B cell (primary cell): ENCODE measurements around the gene PPP2R5C. TPM values are rescaled to one million over a fixed set of nuclear protein-coding genes. Genes with fewer than 3 reads are reported as not detected.

Experiments
- ATAC-seq: fragments of 200-7000 bp; cut with Tn5 transposase; one replicate; pipeline ENCODE4 v1.10.0; 2021; ENCODE audit warnings: low read depth, mild to moderate bottlenecking, moderate number of reproducible peaks, moderate library complexity
- CTCF ChIA-PET: fragments of 350-600 bp; sonication (Branson Sonifier 250); formaldehyde crosslinking; loops from one replicate; lab custom pipeline; 2021; ENCODE audit warnings: antibody characterized with exemption, inconsistent platforms; lab: Charles Lee
- POLR2A ChIA-PET: fragments of 350-600 bp; sonication (Branson Sonifier 250); formaldehyde crosslinking; loops from one replicate; lab custom pipeline; 2021; ENCODE audit warnings: antibody characterized with exemption; lab: Charles Lee
- DNase-seq: peaks from one replicate; pipeline ENCODE4 v3.0.0; 2013
- H2AFZ ChIP-seq: 2 replicates; pipeline ENCODE4 v1.6.1; 2012; ENCODE audit warnings: mild to moderate bottlenecking, low read depth, low read length; ENCODE audit not compliant: insufficient read depth, poor library complexity, severe bottlenecking
- H3K27ac ChIP-seq, 2 donors: 1 replicate in 1 of 2; 2 replicates in 1 of 2; pipeline ENCODE4 v1.5.1; 2012 to 2013; ENCODE audit warnings: low read length in 2 of 2, mild to moderate bottlenecking in 2 of 2, moderate library complexity in 1 of 2
- H3K27me3 ChIP-seq, 4 experiments: fragments of 200-600 bp in 1 of 4; sonication (generic) in 1 of 4; replicated peaks in 1 of 4; 1 replicate in 2 of 4; 2 replicates in 2 of 4; pipeline versions ENCODE4 v1.6.1 to v1.7.0; 2013 to 2016; ENCODE audit warnings: low read length in 3 of 4, mild to moderate bottlenecking in 2 of 4, mixed read lengths in 1 of 4, moderate library complexity in 1 of 4; ENCODE audit not compliant: insufficient read depth in 4 of 4, control insufficient read depth in 3 of 4; ENCODE audit errors: control extremely low read depth in 1 of 4
- H3K36me3 ChIP-seq, 2 experiments: replicated peaks in 1 of 2; 1 replicate in 1 of 2; 2 replicates in 1 of 2; pipeline versions ENCODE4 v1.6.1 to v1.7.1; 2013; ENCODE audit warnings: low read length in 1 of 2; ENCODE audit not compliant: insufficient read depth in 2 of 2, control insufficient read depth in 1 of 2; ENCODE audit errors: control extremely low read depth in 1 of 2, extremely low read depth in 1 of 2
- H3K4me1 ChIP-seq, 2 donors: fragments of 200-600 bp in 1 of 2; sonication (generic) in 1 of 2; 1 replicate in 1 of 2; 2 replicates in 1 of 2; pipeline versions ENCODE4 v1.5.1 to v1.6.1; 2013 to 2017; ENCODE audit warnings: low read length in 2 of 2; ENCODE audit not compliant: control insufficient read depth in 2 of 2, insufficient read depth in 2 of 2
- H3K4me2 ChIP-seq: replicated peaks from 2 replicates; pipeline ENCODE3; 2012; ENCODE audit warnings: mild to moderate bottlenecking, low read depth, low read length; ENCODE audit not compliant: poor library complexity, severe bottlenecking
- H3K4me3 ChIP-seq, 5 experiments: fragments of 200-600 bp in 1 of 5; sonication (generic) in 1 of 5; 1 replicate in 3 of 5; 2 replicates in 2 of 5; pipeline versions ENCODE4 v1.5.1 to v1.7.0; 2011 to 2016; ENCODE audit warnings: low read length in 4 of 5, mild to moderate bottlenecking in 4 of 5, low read depth in 2 of 5, control low read depth in 1 of 5, moderate library complexity in 1 of 5; ENCODE audit not compliant: insufficient read depth in 1 of 5; ENCODE audit errors: control extremely low read depth in 1 of 5, extremely low read depth in 1 of 5
- H3K79me2 ChIP-seq: fragments of 200-600 bp; sonication (generic); one replicate; pipeline ENCODE4 v1.6.0; 2016; ENCODE audit warnings: low read length; ENCODE audit not compliant: control insufficient read depth, insufficient read depth
- H3K9ac ChIP-seq: fragments of 200-600 bp; sonication (generic); 2 replicates; pipeline ENCODE4 v1.6.1; 2017; ENCODE audit warnings: mild to moderate bottlenecking, low read length, moderate library complexity
- H3K9me3 ChIP-seq, 3 donors: one replicate each; pipeline versions ENCODE4 v1.6.1 to v1.7.1; 2013; ENCODE audit warnings: low read length in 2 of 3; ENCODE audit not compliant: control insufficient read depth in 2 of 3, insufficient read depth in 1 of 3; ENCODE audit errors: control extremely low read depth in 1 of 3
- H4K20me1 ChIP-seq: 2 replicates; pipeline ENCODE4 v1.6.0; 2012; ENCODE audit warnings: mild to moderate bottlenecking, low read length; ENCODE audit not compliant: insufficient read depth, control insufficient read depth, poor library complexity, severe bottlenecking
- H3K27ac Mint-ChIP-seq: one replicate; pipeline ENCODE4 v1.8.0; 2021; ENCODE audit warnings: mixed read lengths
- H3K27me3 Mint-ChIP-seq: one replicate; pipeline ENCODE4 v1.8.0; 2021; ENCODE audit warnings: mixed read lengths
- H3K4me1 Mint-ChIP-seq: one replicate; pipeline ENCODE4 v1.8.0; 2021; ENCODE audit warnings: mixed read lengths
- H3K4me3 Mint-ChIP-seq: one replicate; pipeline ENCODE4 v1.8.0; 2021; ENCODE audit warnings: mixed read lengths
- H3K9me3 Mint-ChIP-seq: one replicate; pipeline ENCODE4 v1.8.0; 2022; ENCODE audit warnings: mixed read lengths; ENCODE audit not compliant: insufficient read depth
- CTCF ChIP-seq: fragments of 200-600 bp; IDR thresholded peaks from one replicate; pipeline ENCODE4 v1.8.0; 2022; ENCODE audit warnings: antibody characterized with exemption, mild to moderate bottlenecking
- EZH2 ChIP-seq: IDR thresholded peaks from 2 replicates; pipeline ENCODE4 v1.6.1; 2012; ENCODE audit warnings: borderline replicate concordance, low read depth, mild to moderate bottlenecking, moderate library complexity, low read length; ENCODE audit not compliant: insufficient read depth, poor library complexity, severe bottlenecking
- WGBS: methylation state at CpG from one replicate; pipeline ENCODE4 v1.1.5; 2013; ENCODE audit warnings: missing lambda C conversion rate; ENCODE audit not compliant: insufficient coverage; 5-methylcytosine and 5-hydroxymethylcytosine counted together
- intact Hi-C: fragments of 100-400 bp; cut with micrococcal nuclease; formaldehyde crosslinking; loops from one replicate; pipeline ENCODE4 v1.10.0; 2022
- polyA plus RNA-seq: library from polyadenylated mRNA; depleted of rRNA; stranded (reverse); fragments of >200 nt; gene quantifications from 2 replicates; pipeline ENCODE4 v1.2.3, GENCODE V29; 2012
- total RNA-seq, 2 donors: library from RNA; stranded (reverse); fragments of 120-200 nt in 1 of 2; gene quantifications; 1 replicate in 1 of 2; 2 replicates in 1 of 2; pipeline versions ENCODE4 v1.2.3 to v1.2.4, GENCODE V29; 2013 to 2022

Gene PPP2R5C
- total and polyA plus RNA-seq, 2 donors (not counting 1 experiment from before 2014, with no cell fraction given), result 91.7 to 330 TPM

- no peaks in the 10 kb centered on the region for H3K4me1 Mint-ChIP-seq
- H3K4me2 ChIP-seq, result no peak overlapping the region
- H3K27ac ChIP-seq, result no peak overlapping the region
- H3K4me3 ChIP-seq, result no peak overlapping the region
- DNase-seq (no peak), ATAC-seq (no peak)
- no peak overlapping the region for H3K9ac ChIP-seq
- peaks cover 0 to 34% (median 8%) of the 10 kb centered on the region in 4 experiments for H3K27me3 ChIP-seq
- no peaks in the 10 kb centered on the region for H4K20me1 ChIP-seq
- intact Hi-C loops, result no loop called here
- H3K36me3 ChIP-seq, result no peaks in the 10 kb centered on the region
- no peak overlapping the region for H2AFZ ChIP-seq
- POLR2A ChIA-PET, result no interaction called here
- no peak overlapping the region for H3K4me3 Mint-ChIP-seq
- H3K27ac Mint-ChIP-seq, result no peak overlapping the region
- H3K79me2 ChIP-seq, result no peaks in the 10 kb centered on the region
- peaks cover 20% of the 10 kb centered on the region for H3K27me3 Mint-ChIP-seq
- peaks cover 0 to 13% (median 5%) of the 10 kb centered on the region in 3 donors for H3K9me3 ChIP-seq
- CTCF ChIA-PET, result interaction anchor here (0.5 kb wide), 1 partner anchor 16 kb away, joined by 3 read pairs; no protein-coding TSS in a partner anchor
- 100% methylated on average over 1 of the region's 3 CpGs for WGBS
- H3K4me1 ChIP-seq, result no peaks in the 10 kb centered on the region
- peaks cover 2% of the 10 kb centered on the region for H3K9me3 Mint-ChIP-seq
- TF ChIP-seq CTCF (no peak), EZH2 (no peak)
Measured at GRCh38 chr14:101714394-101714793, 47.1 kb upstream of the PPP2R5C start.

GRCh38 chr14:101715210-101716076, 46.1 kb upstream of the PPP2R5C start:
- Histone ChIP-seq H3K27me3 (peaks cover 0 to 44% (median 12%) of the 10 kb centered on the region in 4 experiments), H3K36me3 (no peaks in the 10 kb centered on the region), H3K9me3 (peaks cover 0 to 16% (median 5%) of the 10 kb centered on the region in 3 donors), H3K9ac (no peak overlapping the region), H3K79me2 (no peaks in the 10 kb centered on the region), H3K4me2 (no peak overlapping the region), H2AFZ (no peak overlapping the region), H3K27ac (no peak overlapping the region), H3K4me3 (no peak overlapping the region), H3K4me1 (no peaks in the 10 kb centered on the region), H4K20me1 (no peaks in the 10 kb centered on the region)
- TF ChIP-seq CTCF (no peak), EZH2 (no peak)
- ChIA-PET POLR2A (interaction anchor here (0.7 kb wide), 1 partner anchor 9 kb away, joined by 3 read pairs; no protein-coding TSS in a partner anchor), CTCF (interaction anchor here (0.5 kb wide), 1 partner anchor 19 kb away, joined by 3 read pairs; no protein-coding TSS in a partner anchor)
- intact Hi-C loops, result no loop called here
- 82% methylated on average over 10 of the region's 14 CpGs for WGBS
- ATAC-seq, result no peak
- Mint-ChIP-seq H3K27ac (no peak overlapping the region), H3K4me1 (no peaks in the 10 kb centered on the region), H3K4me3 (no peak overlapping the region), H3K9me3 (peaks cover 2% of the 10 kb centered on the region), H3K27me3 (peaks cover 28% of the 10 kb centered on the region)
- DNase-seq, result no peak
